Measurements from ENCODE around the gene CHD6. TPM values are rescaled to one million over a fixed set of nuclear protein-coding genes. Genes with fewer than 3 reads are reported as not detected.

The CHD6 gene
- total RNA-seq, 4 donors from 2014 or later: 21.5 to 97.6 (median 53.7) TPM

DNA sequence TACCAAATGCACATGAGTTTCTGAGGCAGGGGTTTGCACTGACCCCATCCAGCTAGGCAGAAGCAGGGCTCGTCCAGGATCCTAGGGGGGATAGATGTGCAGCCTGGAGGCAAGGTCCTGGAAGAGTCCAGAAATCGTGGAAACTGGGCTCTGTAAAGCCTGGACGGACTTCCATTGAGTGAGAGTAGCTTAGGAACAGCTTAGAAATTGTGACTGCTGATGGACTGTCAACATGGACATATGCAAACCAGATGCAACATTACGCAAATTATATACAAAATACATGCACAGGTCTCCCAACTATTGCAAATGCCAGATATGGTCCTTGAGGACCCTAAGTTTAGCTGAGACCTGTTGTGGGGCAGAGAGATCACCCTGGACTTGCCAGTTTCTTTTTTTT lies 246.8 kb downstream of the CHD6 start:
- H3K9me3 ChIP-seq: no peaks in the 10 kb centered on the region
- intact Hi-C loops (cut with DNase I; ENCODE audit: low total_unique reads): no loop called here
- TF ChIP-seq POLR2A (IDR thresholded peaks at IDR 0.05): no peak
- TF ChIP-seq, protein P1, sequence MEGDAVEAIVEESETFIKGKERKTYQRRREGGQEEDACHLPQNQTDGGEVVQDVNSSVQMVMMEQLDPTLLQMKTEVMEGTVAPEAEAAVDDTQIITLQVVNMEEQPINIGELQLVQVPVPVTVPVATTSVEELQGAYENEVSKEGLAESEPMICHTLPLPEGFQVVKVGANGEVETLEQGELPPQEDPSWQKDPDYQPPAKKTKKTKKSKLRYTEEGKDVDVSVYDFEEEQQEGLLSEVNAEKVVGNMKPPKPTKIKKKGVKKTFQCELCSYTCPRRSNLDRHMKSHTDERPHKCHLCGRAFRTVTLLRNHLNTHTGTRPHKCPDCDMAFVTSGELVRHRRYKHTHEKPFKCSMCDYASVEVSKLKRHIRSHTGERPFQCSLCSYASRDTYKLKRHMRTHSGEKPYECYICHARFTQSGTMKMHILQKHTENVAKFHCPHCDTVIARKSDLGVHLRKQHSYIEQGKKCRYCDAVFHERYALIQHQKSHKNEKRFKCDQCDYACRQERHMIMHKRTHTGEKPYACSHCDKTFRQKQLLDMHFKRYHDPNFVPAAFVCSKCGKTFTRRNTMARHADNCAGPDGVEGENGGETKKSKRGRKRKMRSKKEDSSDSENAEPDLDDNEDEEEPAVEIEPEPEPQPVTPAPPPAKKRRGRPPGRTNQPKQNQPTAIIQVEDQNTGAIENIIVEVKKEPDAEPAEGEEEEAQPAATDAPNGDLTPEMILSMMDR (IDR thresholded peaks at IDR 0.05): no peak
- DNase-seq: no peak
- H3K36me3 ChIP-seq: no peaks in the 10 kb centered on the region
- H3K4me3 ChIP-seq: no peak overlapping the region
- no peaks in the 10 kb centered on the region for H3K27me3 ChIP-seq
- no peaks in the 10 kb centered on the region for H3K4me1 ChIP-seq
- no peak overlapping the region for H3K27ac ChIP-seq

DNA sequence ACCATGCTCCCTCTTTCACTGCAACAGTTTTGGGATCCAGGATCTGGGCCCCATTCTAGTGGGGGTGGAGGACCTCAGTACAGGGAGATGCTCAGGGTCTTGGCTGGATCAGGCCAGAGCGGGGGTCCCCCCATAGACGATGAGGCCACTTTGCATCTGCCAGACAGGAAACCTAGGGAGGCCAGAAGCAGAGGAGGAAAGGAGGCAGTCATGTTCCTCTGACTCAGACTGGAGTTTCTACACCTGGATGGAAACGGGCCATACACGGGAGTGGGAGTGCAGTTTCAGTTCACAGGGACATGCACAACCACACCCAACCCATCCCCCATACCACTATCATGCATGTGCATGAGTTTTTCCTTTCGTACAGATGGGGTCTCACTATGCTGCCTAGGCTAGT lies 248.0 kb downstream of the CHD6 start:
- H3K9me3 ChIP-seq: no peaks in the 10 kb centered on the region
- no peak overlapping the region for H3K27ac ChIP-seq
- peaks cover 0 to 5% of the 10 kb centered on the region in 2 donors for H3K4me1 ChIP-seq
- no peaks in the 10 kb centered on the region for H3K36me3 ChIP-seq
- intact Hi-C loops (cut with DNase I; ENCODE audit: low total_unique reads): no loop called here
- H3K27me3 ChIP-seq: no peaks in the 10 kb centered on the region
- DNase-seq: no peak
- no peak for TF ChIP-seq POLR2A (IDR thresholded peaks at IDR 0.05)
- TF ChIP-seq, protein P1 (IDR thresholded peaks at IDR 0.05): no peak
- no peak overlapping the region for H3K4me3 ChIP-seq

DNA sequence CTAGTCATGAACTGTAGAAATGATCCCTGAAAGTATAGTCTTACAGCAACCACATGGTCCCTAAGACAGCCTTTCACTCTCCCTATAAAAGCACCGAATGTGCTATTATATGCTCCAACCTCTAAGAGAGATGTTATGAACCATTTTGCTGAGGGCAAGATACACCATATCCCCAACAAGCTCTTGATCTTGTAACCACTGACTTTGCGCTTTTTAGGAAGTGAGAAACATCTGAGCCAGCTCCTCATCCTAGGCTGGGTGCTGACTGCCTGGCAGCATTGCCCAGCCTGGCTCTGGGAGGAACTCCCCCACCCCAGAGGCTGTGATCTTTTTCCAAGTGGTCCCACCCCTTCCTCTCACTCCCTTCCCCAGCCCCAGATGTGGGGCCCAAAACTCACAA lies 248.5 kb downstream of the CHD6 start:
- intact Hi-C loops (cut with DNase I; ENCODE audit: low total_unique reads): no loop called here
- Histone ChIP-seq H3K4me1 (peaks cover 0 to 5% of the 10 kb centered on the region in 2 donors), H3K27ac (no peak overlapping the region)

DNA sequence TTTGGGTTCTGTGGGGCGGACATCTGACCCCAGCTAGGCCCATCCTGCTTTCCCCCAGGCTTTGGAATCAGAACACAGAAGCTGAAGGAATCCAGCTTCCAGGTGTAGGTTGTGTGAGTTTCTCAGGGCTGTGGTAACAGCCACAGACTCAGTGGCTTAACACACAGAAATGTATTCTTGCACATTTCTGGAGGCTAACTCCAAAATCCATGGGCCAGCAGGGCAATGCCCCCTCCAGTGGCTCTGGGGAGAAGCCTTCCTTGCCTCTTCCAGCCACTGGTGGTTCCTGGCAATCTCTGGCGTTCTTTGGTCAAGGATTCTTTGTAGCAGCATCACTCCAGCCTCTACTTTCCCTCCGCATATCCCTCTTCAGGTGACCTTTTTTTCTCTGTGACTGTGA lies 250.2 kb downstream of the CHD6 start:
- Histone ChIP-seq H3K36me3 (no peaks in the 10 kb centered on the region), H3K27ac (no peak overlapping the region), H3K4me3 (no peak overlapping the region), H3K9me3 (no peaks in the 10 kb centered on the region), H3K4me1 (peaks cover 0 to 5% of the 10 kb centered on the region in 2 donors), H3K27me3 (no peaks in the 10 kb centered on the region)
- intact Hi-C loops (cut with DNase I; ENCODE audit: low total_unique reads): no loop called here
- no peak for DNase-seq
- TF ChIP-seq POLR2A (IDR thresholded peaks at IDR 0.05): no peak
- TF ChIP-seq, protein P1 (IDR thresholded peaks at IDR 0.05): no peak

More for the DNA sequence above, 248.5 kb downstream of the CHD6 start:
- TF ChIP-seq POLR2A (IDR thresholded peaks at IDR 0.05): no peak
- Histone ChIP-seq H3K4me3 (no peak overlapping the region), H3K27me3 (no peaks in the 10 kb centered on the region), H3K9me3 (no peaks in the 10 kb centered on the region), H3K36me3 (no peaks in the 10 kb centered on the region)
- no peak for DNase-seq

DNA sequence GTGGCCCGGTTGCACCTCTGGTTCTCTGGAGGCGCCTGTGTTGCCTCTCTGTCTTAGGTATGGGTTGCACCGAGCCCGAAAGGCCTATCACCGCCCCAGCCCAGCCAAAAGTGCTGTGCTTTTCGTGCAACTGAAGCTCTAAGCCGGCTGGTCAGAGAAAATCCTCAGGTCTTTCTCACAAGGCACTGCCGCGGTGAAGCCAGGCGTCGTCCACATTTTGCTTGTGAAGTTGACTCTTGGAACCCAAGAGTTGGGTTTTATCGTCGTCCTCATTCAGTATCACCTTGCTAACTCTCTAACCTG lies 250.8 kb downstream of the CHD6 start:
- TF ChIP-seq POLR2A (IDR thresholded peaks at IDR 0.05): no peak
- TF ChIP-seq, protein P1 (IDR thresholded peaks at IDR 0.05): no peak
- no peaks in the 10 kb centered on the region for H3K27me3 ChIP-seq
- no peaks in the 10 kb centered on the region for H3K36me3 ChIP-seq
- no peak overlapping the region for H3K4me3 ChIP-seq
- no peak overlapping the region for H3K27ac ChIP-seq
- DNase-seq: no peak
- no peaks in the 10 kb centered on the region for H3K9me3 ChIP-seq
- intact Hi-C loops (cut with DNase I; ENCODE audit: low total_unique reads): no loop called here
- peaks cover 0 to 5% of the 10 kb centered on the region in 2 donors for H3K4me1 ChIP-seq

Data from uterus (tissue), 4 donors.